PFSK-1 (cell line): Measurements from ENCODE around the gene SOX5.

Experiments used
- FOXP2 ChIP-seq: optimal IDR thresholded peaks from 2 replicates; pipeline ENCODE3; 2011; ENCODE audit warnings: borderline replicate concordance, control low read depth, inconsistent platforms; ENCODE audit not compliant: insufficient read depth; ENCODE audit errors: extremely low read length, extremely low read depth
- POLR2AphosphoS5 ChIP-seq: IDR thresholded peaks from 2 replicates; pipeline ENCODE4 v1.6.1; 2012; ENCODE audit warnings: low read depth, mild to moderate bottlenecking, control low read depth, low read length, moderate library complexity
- SIN3A ChIP-seq: IDR thresholded peaks from 2 replicates; pipeline ENCODE4 v1.6.1; 2012; ENCODE audit warnings: mild to moderate bottlenecking, low read length, moderate library complexity, borderline replicate concordance; ENCODE audit not compliant: insufficient read depth
- TAF1 ChIP-seq: IDR thresholded peaks from 2 replicates; pipeline ENCODE4 v1.6.1; 2012; ENCODE audit warnings: low read length, control low read depth, borderline replicate concordance; ENCODE audit not compliant: insufficient read depth
- TF ChIP-seq, protein P1 (sequence below), 2 experiments: IDR thresholded peaks; 2 replicates each; pipeline versions ENCODE4 v1.6.1 to v1.8.0; 2011 to 2012; ENCODE audit warnings: low read depth in 2 of 2, low read length in 2 of 2, control low read depth in 1 of 2, inconsistent platforms in 1 of 2, mild to moderate bottlenecking in 1 of 2, moderate library complexity in 1 of 2; ENCODE audit not compliant: insufficient read depth in 1 of 2

Gene SOX5

DNA sequence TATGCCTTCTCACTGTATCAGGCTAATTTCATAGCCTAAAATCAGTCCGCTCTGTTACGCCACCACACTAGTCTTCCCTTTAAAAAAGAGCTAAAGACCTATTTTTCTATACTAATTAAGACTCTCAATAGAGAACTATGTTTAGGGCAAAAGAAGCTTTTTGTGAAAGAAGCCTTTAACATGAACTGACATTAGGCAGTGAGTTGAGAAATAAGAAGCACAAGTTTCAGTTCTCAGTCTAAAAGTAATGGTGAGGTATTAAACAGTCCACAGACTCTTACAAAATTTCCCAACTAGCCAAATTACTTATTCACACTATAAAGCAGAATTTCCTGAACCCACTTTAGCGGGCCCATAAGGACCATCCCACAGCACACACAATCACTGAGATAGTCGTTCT, 93.7 kb downstream of the SOX5 start:
- no peak for TF ChIP-seq SIN3A
- no peak for TF ChIP-seq TAF1
- TF ChIP-seq, protein P1, sequence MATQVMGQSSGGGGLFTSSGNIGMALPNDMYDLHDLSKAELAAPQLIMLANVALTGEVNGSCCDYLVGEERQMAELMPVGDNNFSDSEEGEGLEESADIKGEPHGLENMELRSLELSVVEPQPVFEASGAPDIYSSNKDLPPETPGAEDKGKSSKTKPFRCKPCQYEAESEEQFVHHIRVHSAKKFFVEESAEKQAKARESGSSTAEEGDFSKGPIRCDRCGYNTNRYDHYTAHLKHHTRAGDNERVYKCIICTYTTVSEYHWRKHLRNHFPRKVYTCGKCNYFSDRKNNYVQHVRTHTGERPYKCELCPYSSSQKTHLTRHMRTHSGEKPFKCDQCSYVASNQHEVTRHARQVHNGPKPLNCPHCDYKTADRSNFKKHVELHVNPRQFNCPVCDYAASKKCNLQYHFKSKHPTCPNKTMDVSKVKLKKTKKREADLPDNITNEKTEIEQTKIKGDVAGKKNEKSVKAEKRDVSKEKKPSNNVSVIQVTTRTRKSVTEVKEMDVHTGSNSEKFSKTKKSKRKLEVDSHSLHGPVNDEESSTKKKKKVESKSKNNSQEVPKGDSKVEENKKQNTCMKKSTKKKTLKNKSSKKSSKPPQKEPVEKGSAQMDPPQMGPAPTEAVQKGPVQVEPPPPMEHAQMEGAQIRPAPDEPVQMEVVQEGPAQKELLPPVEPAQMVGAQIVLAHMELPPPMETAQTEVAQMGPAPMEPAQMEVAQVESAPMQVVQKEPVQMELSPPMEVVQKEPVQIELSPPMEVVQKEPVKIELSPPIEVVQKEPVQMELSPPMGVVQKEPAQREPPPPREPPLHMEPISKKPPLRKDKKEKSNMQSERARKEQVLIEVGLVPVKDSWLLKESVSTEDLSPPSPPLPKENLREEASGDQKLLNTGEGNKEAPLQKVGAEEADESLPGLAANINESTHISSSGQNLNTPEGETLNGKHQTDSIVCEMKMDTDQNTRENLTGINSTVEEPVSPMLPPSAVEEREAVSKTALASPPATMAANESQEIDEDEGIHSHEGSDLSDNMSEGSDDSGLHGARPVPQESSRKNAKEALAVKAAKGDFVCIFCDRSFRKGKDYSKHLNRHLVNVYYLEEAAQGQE (IDR thresholded peaks at IDR 0.05; ENCODE audit: insufficient read depth in 1 of 2, low read depth in 2 of 2, low read length in 2 of 2) = no peak
- no peak for TF ChIP-seq POLR2AphosphoS5
- no peak for TF ChIP-seq FOXP2

DNA sequence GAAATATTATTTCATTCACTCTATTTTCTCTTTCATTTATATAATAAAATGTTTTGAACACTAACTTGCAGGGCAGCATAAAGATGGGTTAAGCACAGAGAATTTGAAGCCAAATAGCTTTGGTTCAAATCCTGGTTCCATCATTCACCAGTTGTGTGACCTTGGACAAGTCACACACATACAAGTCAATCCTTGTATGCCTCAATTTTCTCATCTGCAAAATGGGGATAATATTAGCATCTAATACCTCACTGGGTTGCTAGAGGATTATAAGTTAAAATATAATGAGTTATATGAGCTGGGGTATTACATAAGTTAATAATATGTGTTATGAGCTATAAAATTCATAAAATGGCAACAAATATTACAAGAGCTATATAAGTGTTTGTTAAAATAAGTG, 94.9 kb downstream of the SOX5 start:
- no peak for TF ChIP-seq FOXP2
- no peak for TF ChIP-seq SIN3A
- TF ChIP-seq TAF1 = no peak
- no peak for TF ChIP-seq POLR2AphosphoS5
- TF ChIP-seq, protein P1 (IDR thresholded peaks at IDR 0.05; ENCODE audit: insufficient read depth in 1 of 2, low read depth in 2 of 2, low read length in 2 of 2) = no peak

DNA sequence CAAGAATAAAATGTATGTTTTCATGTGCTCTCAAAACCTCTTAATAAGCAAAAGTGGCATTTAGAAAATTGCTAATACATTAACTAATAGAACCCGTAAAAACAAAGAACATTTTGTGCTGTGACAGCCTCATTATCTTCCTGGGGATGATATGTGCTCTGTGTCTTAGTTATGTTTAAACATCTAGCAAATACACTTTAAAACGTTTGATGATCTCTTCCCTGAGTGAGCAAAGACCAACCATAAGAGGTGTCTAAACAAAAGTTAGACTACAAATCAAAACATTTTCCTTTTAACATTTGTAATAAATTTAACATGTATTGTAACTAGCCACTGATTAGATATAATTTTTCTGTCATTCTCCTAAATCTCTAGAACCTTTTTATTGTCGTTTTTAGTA, 95.8 kb downstream of the SOX5 start:
- TF ChIP-seq POLR2AphosphoS5 = no peak
- no peak for TF ChIP-seq SIN3A
- no peak for TF ChIP-seq FOXP2
- TF ChIP-seq, protein P1 (IDR thresholded peaks at IDR 0.05; ENCODE audit: insufficient read depth in 1 of 2, low read depth in 2 of 2, low read length in 2 of 2) = no peak
- TF ChIP-seq TAF1 = no peak

DNA sequence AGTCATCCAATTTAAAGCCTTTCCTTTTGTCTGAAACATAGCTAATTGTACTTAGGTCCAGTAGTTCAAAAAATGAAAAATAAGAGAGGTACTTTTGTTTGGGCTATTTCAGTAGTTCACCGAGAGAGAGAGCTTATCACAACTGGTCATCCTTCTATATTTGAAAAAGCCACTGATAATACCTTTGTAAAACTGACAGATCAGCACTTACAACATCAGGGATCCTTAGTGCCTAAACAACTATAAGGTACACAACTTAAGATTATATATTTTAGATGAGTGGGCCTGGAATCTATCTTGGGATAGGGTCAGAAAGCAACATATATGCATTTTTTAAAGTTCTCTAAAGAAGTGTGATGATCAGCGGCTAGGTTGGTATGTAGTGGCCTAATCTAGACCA, 97.9 kb downstream of the SOX5 start:
- TF ChIP-seq TAF1 (no peak), POLR2AphosphoS5 (no peak), SIN3A (no peak)

DNA sequence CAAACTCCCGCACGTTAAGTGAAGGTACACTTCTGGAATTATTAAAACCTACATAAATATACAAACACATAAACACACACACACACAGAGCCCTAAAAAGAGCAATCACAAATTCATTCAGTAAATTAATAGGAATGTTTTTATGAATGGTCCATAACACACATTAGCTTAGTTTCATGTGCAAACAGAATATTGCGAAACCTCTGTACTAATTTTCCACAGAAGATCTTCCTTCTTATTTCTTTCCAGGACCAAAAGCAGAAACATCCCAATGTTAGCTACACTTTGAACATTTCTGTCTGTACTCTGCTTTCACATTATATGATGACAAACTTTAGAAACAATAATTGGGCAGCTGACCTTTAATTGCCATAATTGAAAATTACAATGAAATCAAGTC, 101.6 kb downstream of the SOX5 start:
- TF ChIP-seq, protein P1 (IDR thresholded peaks at IDR 0.05; ENCODE audit: insufficient read depth in 1 of 2, low read depth in 2 of 2, low read length in 2 of 2) = no peak
- TF ChIP-seq SIN3A (no peak), TAF1 (no peak)
